BJ (cell line): ENCODE results near the gene CACNA1I. TPM values are rescaled to one million over a fixed set of nuclear protein-coding genes. Genes with fewer than 3 reads are reported as not detected.

Experiments used
- CTCF ChIA-PET: fragments of 350-600 bp; formaldehyde crosslinking; extraction: SDS; loops from one replicate; lab custom pipeline; 2021; ENCODE audit warnings: antibody characterized with exemption, inconsistent platforms; lab: Yijun Ruan, JAX
- POLR2A ChIA-PET: fragments of 300-600 bp; sonication (Branson Sonifier 250); formaldehyde crosslinking; extraction: SDS; loops from one replicate; lab custom pipeline; 2021; ENCODE audit warnings: antibody characterized with exemption; lab: Charles Lee
- DNase-seq: peaks from one replicate; pipeline ENCODE4 v3.0.0-alpha.2; 2011; ENCODE audit warnings: low read depth
- H3K27me3 ChIP-seq: 2 replicates; pipeline ENCODE4 v1.6.0; 2011; ENCODE audit warnings: low read length; ENCODE audit not compliant: control insufficient read depth, insufficient read depth
- H3K36me3 ChIP-seq: 2 replicates; pipeline ENCODE4 v1.5.1; 2011; ENCODE audit warnings: low read length; ENCODE audit not compliant: control insufficient read depth, insufficient read depth
- H3K4me3 ChIP-seq: 2 replicates; pipeline ENCODE4 v1.5.1; 2011; ENCODE audit warnings: low read depth, mild to moderate bottlenecking, control low read depth, low read length
- CTCF ChIP-seq: IDR thresholded peaks from 2 replicates; pipeline ENCODE4 v1.5.1; 2011; ENCODE audit warnings: low read depth, mild to moderate bottlenecking, control low read depth, inconsistent platforms, low read length, moderate library complexity; ENCODE audit not compliant: insufficient read depth
- polyA plus RNA-seq: library from polyadenylated mRNA; depleted of rRNA; stranded (reverse); fragments of >200 nt; gene quantifications from 2 replicates; pipeline ENCODE4 v1.2.3, GENCODE V29; 2011

Gene CACNA1I
- polyA plus RNA-seq, 1 experiment: 0.01 TPM

- Histone ChIP-seq H3K36me3 (peaks cover 14% of the 10 kb centered on the region), H3K27me3 (no peaks in the 10 kb centered on the region; the same call in 1 of the 2 replicates), H3K4me3 (no peak overlapping the region)
- ChIA-PET POLR2A (no interaction called here), CTCF (interaction anchor here (0.7 to 24.6 kb wide), 15 partner anchors 10 to 661 kb away, joined by 3 to 476 read pairs (median 4); partner anchors contain the start of genes PDGFB and RPL3)
- DNase-seq: no peak
- peak; percentile 32; the same call in 1 of the 2 replicates for TF ChIP-seq CTCF
Observed at GRCh38 chr22:39530692-39531331, 39.7 kb upstream of the CACNA1I start.

GRCh38 chr22:39532215-39533073 is 38.1 kb upstream of the CACNA1I start, which contains the start of gene RPS19BP1:
RPS19BP1 (minus strand) TSS chr22:39532748; CDS start chr22:39532738, 10 bp downstream.
- DNase-seq: peak; percentile 99
- Histone ChIP-seq H3K36me3 (peaks cover 14% of the 10 kb centered on the region), H3K27me3 (no peaks in the 10 kb centered on the region; the same call in 1 of the 2 replicates), H3K4me3 (peak within 1 kb of the TSS; percentile 78)
- POLR2A ChIA-PET: interaction anchor here (0.8 kb wide), 1 partner anchor 214 kb away, joined by 3 read pairs; no protein-coding TSS in a partner anchor
- CTCF ChIA-PET: interaction anchor here (0.7 to 24.6 kb wide), 6 partner anchors 39 to 662 kb away, joined by 3 to 476 read pairs (median 4); no protein-coding TSS in a partner anchor
- no peak for TF ChIP-seq CTCF

GRCh38 chr22:39534092-39534506 is 36.5 kb upstream of the CACNA1I start:
- no peak for DNase-seq
- Histone ChIP-seq H3K36me3 (peaks cover 8% of the 10 kb centered on the region), H3K4me3 (no peak overlapping the region), H3K27me3 (no peaks in the 10 kb centered on the region; the same call in 1 of the 2 replicates)
- TF ChIP-seq CTCF: no peak
- CTCF ChIA-PET: interaction anchor here (0.7 to 24.6 kb wide), 20 partner anchors 11 to 830 kb away, joined by 3 to 476 read pairs (median 4); no protein-coding TSS in a partner anchor
- POLR2A ChIA-PET: no interaction called here

GRCh38 chr22:39534591-39535356 is 35.8 kb upstream of the CACNA1I start:
- peaks cover 2% of the 10 kb centered on the region for H3K36me3 ChIP-seq
- peak; percentile 88 for TF ChIP-seq CTCF
- no peak overlapping the region for H3K4me3 ChIP-seq
- CTCF ChIA-PET: interaction anchor here (0.6 to 24.6 kb wide), 27 partner anchors 10 to 1112 kb away, joined by 3 to 476 read pairs (median 3); no protein-coding TSS in a partner anchor
- DNase-seq: no peak
- POLR2A ChIA-PET: no interaction called here
- H3K27me3 ChIP-seq: no peaks in the 10 kb centered on the region; the same call in 1 of the 2 replicates
